Placental epithelial cell (primary cell): ENCODE data around the gene CLECL1. TPM values are rescaled to one million over a fixed set of nuclear protein-coding genes. Genes with fewer than 3 reads are reported as not detected.

ENCODE experiments used
- total RNA-seq: library from RNA; depleted of rRNA; stranded (reverse); fragments of >200 nt; gene quantifications from 2 replicates; pipeline ENCODE4 v1.2.3, GENCODE V29; 2012

Gene CLECL1
- not detected in 2 replicates for total RNA-seq

GRCh38 chr12:9732921-9733461 is at the start of gene CLECL1:
TSS of gene CLECL1 (minus strand) at chr12:9733097.

GRCh38 chr12:9760699-9761418 is 28.0 kb upstream of the CLECL1 start, which contains the start of gene CD69:
TSS of gene CD69 (minus strand) at chr12:9760901. CDS start at chr12:9760820, 81 bp downstream.

Other genes with a start within 250 kb of the CLECL1 start
- gene KLRB1, start 125.2 kb downstream of the CLECL1 start, total RNA-seq = not detected in 2 replicates
- 4.0 and 10.6 TPM in 2 replicates for gene CLEC2D, start 63.4 kb downstream of the CLECL1 start, total RNA-seq
- gene CD69, start 27.8 kb upstream of the CLECL1 start, total RNA-seq = 0.22 and 0.39 TPM in 2 replicates
- gene KLRF1, start 94.4 kb upstream of the CLECL1 start, total RNA-seq = not detected in 2 replicates
- gene CLEC2B, start 136.3 kb upstream of the CLECL1 start, total RNA-seq = not detected in 2 replicates
- gene KLRF2, start 148.4 kb upstream of the CLECL1 start, total RNA-seq = not detected in 2 replicates
- 0.22 TPM in 1 of 2 replicates, not detected in the other for gene CLEC2A, start 199.3 kb upstream of the CLECL1 start, total RNA-seq
- not detected in 2 replicates for gene CLEC12A, start 238.3 kb upstream of the CLECL1 start, total RNA-seq